Esophagus muscularis mucosa (tissue), 3 donors: Measurements from ENCODE around the gene FNDC1.

ENCODE experiments used
- POLR2A ChIP-seq: fragments of 450-650 bp; IDR thresholded peaks from one replicate; pipeline ENCODE4 v1.6.1; 2017; ENCODE audit warnings: antibody characterized with exemption, moderate library complexity, mild to moderate bottlenecking, low read depth
- TF ChIP-seq, protein P1 (sequence below), 3 experiments: fragments of 200-600 bp in 2 of 3; fragments of 450-650 bp in 1 of 3; sonication (generic) in 2 of 3; IDR thresholded peaks; one replicate each; pipeline ENCODE4 v1.5.1; 2017 to 2019; ENCODE audit warnings: antibody characterized with exemption in 3 of 3, mild to moderate bottlenecking in 2 of 3, moderate library complexity in 1 of 3

DNA sequence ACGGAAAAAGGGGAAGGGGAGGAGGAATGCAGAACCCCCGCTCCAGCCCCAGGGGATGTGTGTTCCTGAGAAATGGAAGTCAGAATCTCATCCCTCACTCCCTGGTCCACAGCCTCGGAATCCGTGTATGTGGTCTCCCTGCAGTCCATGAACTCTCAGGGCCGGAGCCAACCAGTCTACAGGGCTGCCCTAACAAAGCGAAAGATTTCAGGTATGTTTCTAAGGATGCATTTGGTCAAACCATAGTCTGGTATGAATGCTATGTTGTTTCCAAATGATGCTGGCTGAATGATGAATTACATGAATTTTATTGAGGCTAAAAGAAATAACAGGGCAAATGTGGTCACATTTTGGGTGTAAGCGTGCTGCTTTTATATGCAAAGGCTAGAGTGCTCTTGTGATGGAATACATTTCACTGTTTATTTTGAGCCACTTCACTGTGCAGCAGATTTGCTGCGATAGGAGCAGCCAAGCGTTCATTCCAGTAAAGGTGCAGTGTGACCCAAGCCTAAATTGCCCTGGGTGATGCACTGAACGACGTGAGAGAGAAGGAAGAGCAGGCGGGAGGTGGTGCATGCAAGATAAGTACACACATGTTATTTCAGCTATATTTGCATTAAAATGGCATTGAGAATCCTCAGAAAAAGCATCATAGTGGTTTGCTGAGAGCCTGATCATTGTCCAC lies 52.4 kb downstream of the FNDC1 start:
- no peak for TF ChIP-seq POLR2A
- TF ChIP-seq, protein P1, sequence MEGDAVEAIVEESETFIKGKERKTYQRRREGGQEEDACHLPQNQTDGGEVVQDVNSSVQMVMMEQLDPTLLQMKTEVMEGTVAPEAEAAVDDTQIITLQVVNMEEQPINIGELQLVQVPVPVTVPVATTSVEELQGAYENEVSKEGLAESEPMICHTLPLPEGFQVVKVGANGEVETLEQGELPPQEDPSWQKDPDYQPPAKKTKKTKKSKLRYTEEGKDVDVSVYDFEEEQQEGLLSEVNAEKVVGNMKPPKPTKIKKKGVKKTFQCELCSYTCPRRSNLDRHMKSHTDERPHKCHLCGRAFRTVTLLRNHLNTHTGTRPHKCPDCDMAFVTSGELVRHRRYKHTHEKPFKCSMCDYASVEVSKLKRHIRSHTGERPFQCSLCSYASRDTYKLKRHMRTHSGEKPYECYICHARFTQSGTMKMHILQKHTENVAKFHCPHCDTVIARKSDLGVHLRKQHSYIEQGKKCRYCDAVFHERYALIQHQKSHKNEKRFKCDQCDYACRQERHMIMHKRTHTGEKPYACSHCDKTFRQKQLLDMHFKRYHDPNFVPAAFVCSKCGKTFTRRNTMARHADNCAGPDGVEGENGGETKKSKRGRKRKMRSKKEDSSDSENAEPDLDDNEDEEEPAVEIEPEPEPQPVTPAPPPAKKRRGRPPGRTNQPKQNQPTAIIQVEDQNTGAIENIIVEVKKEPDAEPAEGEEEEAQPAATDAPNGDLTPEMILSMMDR (IDR thresholded peaks at IDR 0.05) = no peak
